Brain microvascular endothelial cell (primary cell): ENCODE data around the gene LYPD6B.

ENCODE experiments used
- DNase-seq: peaks from one replicate; pipeline ENCODE4 v3.0.0-alpha.2; 2020
- H3K27ac ChIP-seq: fragments of 250-450 bp; sonication (Bioruptor Pico); 2 replicates; pipeline ENCODE4 v1.5.1; 2020; ENCODE audit warnings: mild to moderate bottlenecking, moderate library complexity
- H3K27me3 ChIP-seq: fragments of 250-450 bp; sonication (Bioruptor Pico); replicated peaks from 2 replicates; pipeline ENCODE4 v1.5.1; 2020; ENCODE audit warnings: mild to moderate bottlenecking
- H3K36me3 ChIP-seq: fragments of 250-450 bp; sonication (Bioruptor Pico); replicated peaks from 2 replicates; pipeline ENCODE4 v1.5.1; 2020; ENCODE audit warnings: mild to moderate bottlenecking
- H3K4me3 ChIP-seq: 2 replicates; pipeline ENCODE4 v1.5.1; 2011; ENCODE audit warnings: low read depth, mild to moderate bottlenecking, control low read depth, low read length, moderate library complexity
- CTCF ChIP-seq: IDR thresholded peaks from 2 replicates; pipeline ENCODE4 v1.5.1; 2011; ENCODE audit warnings: low read depth, mild to moderate bottlenecking, moderate library complexity, low read length, control low read depth, inconsistent platforms; ENCODE audit errors: missing control alignments
- in situ Hi-C: cut with HindIII; loops from 2 replicates; pipeline ENCODE4 v1.10.0; 2017; ENCODE audit warnings: low sequenced_read_pairs, low pct_ligation_motif_present

Gene LYPD6B

GRCh38 chr2:149112713-149113112 lies 74.2 kb downstream of the LYPD6B start:
- no peak overlapping the region for H3K4me3 ChIP-seq
- no peak overlapping the region for H3K27ac ChIP-seq
- no peaks in the 10 kb centered on the region for H3K27me3 ChIP-seq
- no peak for DNase-seq
- no peaks in the 10 kb centered on the region for H3K36me3 ChIP-seq
- in situ Hi-C loops, result no loop called here
- TF ChIP-seq CTCF, result no peak

- H3K27ac ChIP-seq, result no peak overlapping the region
- TF ChIP-seq CTCF, result no peak
- no peaks in the 10 kb centered on the region for H3K36me3 ChIP-seq
- in situ Hi-C loops, result no loop called here
- no peaks in the 10 kb centered on the region for H3K27me3 ChIP-seq
- no peak overlapping the region for H3K4me3 ChIP-seq
- no peak for DNase-seq
These were observed 77.3 kb downstream of the LYPD6B start for GRCh38 chr2:149115781-149116180.

GRCh38 chr2:149119368-149119767 lies 80.9 kb downstream of the LYPD6B start:
- DNase-seq, result no peak
- no peak for TF ChIP-seq CTCF
- no peaks in the 10 kb centered on the region for H3K27me3 ChIP-seq
- in situ Hi-C loops, result no loop called here
- H3K36me3 ChIP-seq, result no peaks in the 10 kb centered on the region
- no peak overlapping the region for H3K4me3 ChIP-seq
- H3K27ac ChIP-seq, result no peak overlapping the region

- no peaks in the 10 kb centered on the region for H3K36me3 ChIP-seq
- TF ChIP-seq CTCF, result no peak
These were observed 84.0 kb downstream of the LYPD6B start for GRCh38 chr2:149122516-149122915.

GRCh38 chr2:149125031-149125725 lies 86.7 kb downstream of the LYPD6B start:
- Histone ChIP-seq H3K27ac (no peak overlapping the region), H3K36me3 (no peaks in the 10 kb centered on the region), H3K27me3 (no peaks in the 10 kb centered on the region), H3K4me3 (no peak overlapping the region)
- DNase-seq, result no peak
- in situ Hi-C loops, result no loop called here
- no peak for TF ChIP-seq CTCF

More at GRCh38 chr2:149122516-149122915, 84.0 kb downstream of the LYPD6B start:
- Histone ChIP-seq H3K27me3 (no peaks in the 10 kb centered on the region), H3K27ac (no peak overlapping the region), H3K4me3 (no peak overlapping the region)
- DNase-seq, result no peak
- in situ Hi-C loops, result no loop called here

GRCh38 chr2:149129433-149129832 lies 90.9 kb downstream of the LYPD6B start:
- no peaks in the 10 kb centered on the region for H3K27me3 ChIP-seq
- in situ Hi-C loops, result no loop called here
- H3K36me3 ChIP-seq, result no peaks in the 10 kb centered on the region
- H3K4me3 ChIP-seq, result no peak overlapping the region
- no peak for DNase-seq
- H3K27ac ChIP-seq, result no peak overlapping the region
- TF ChIP-seq CTCF, result no peak
